GM10266 (cell line): ENCODE measurements around the gene CAMTA2.

Experiments used
- DNase-seq: peaks from one replicate; pipeline ENCODE4 v3.0.0; 2012; ENCODE audit errors: extremely low spot score
- CTCF ChIP-seq: IDR thresholded peaks from 2 replicates; pipeline ENCODE4 v1.5.1; 2012; ENCODE audit warnings: mild to moderate bottlenecking, low read depth; ENCODE audit not compliant: control insufficient read depth, insufficient read depth; ENCODE audit errors: missing control alignments

Gene CAMTA2

GRCh38 chr17:5020502-5021023, 33.1 kb upstream of the CAMTA2 start:
- no peak for DNase-seq
- TF ChIP-seq CTCF = no peak

DNA sequence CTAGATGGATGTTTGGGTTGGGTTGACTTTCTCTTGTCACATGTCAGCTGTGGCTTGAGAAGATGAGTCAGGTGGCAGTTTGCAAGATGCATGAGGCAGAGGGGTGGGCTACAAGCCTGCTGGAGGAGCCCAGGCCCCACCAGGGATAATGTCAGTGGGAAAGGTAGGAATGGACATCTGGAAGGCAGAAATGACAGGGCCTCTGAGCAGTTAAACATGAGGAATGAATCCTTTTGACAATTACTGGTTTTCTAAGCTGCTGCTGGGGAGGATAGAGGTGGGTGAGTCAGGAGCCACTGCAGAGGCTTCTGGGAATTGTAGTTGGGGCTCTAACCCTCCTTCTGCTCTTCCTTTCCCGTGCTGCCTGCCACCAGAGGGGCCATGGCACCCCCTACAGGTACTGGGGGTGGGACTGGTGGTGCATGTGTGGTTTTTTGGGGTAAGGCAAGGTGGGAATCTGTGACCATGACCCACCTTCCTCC, 32.0 kb upstream of the CAMTA2 start:
- DNase-seq = peak; percentile 62
- TF ChIP-seq CTCF = peak; percentile 43

- DNase-seq = no peak
- no peak for TF ChIP-seq CTCF
Observed at GRCh38 chr17:5014357-5014756, 26.9 kb upstream of the CAMTA2 start.

- TF ChIP-seq CTCF = no peak
- DNase-seq = peak; percentile 67
Observed at GRCh38 chr17:5011928-5012327, 24.5 kb upstream of the CAMTA2 start.

GRCh38 chr17:5003214-5003867, 15.9 kb upstream of the CAMTA2 start:
- TF ChIP-seq CTCF = no peak
- DNase-seq = no peak

DNA sequence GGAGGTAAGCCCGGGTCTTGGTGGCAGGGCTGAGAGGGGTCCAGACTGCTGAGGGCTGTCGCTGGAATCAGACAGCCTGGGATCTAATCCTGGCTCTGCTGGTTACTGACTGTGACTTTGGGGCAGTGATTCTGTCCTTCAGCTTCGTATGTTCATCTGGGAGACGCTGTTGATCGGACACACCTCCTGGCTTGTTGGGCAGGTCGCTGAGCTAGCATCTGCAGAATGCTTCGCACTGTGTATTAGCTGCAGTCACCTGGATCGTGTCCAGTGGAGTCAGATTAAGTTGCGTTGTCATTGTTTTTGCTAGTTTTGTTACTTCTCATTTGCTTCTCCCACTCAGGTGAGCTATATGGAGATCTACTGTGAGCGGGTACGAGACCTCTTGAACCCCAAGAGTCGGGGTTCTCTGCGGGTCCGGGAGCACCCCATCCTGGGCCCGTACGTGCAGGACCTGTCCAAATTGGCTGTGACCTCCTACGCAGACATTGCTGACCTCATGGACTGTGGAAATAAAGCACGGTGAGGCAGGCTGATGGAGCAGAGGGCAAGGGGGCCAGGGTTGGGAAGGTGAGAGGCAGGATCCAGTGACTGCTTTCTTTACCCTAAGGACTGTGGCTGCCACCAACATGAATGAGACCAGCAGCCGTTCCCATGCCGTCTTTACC, 14.8 kb upstream of the CAMTA2 start:
- no peak for DNase-seq
- TF ChIP-seq CTCF = no peak

GRCh38 chr17:5000237-5000639, 12.8 kb upstream of the CAMTA2 start:
- DNase-seq = no peak
- TF ChIP-seq CTCF = no peak
